Activated CD8-positive, alpha-beta memory T cell treated with anti-CD3 and anti-CD28 coated beads, Interleukin-2, amount 50 U/mL, for 1 hour (primary cell): ENCODE data around the gene SPPL2B.

ENCODE experiments used
- DNase-seq: peaks from one replicate; pipeline ENCODE4 v3.0.0-alpha.2; 2020; ENCODE audit errors: extremely low read depth

The SPPL2B gene

DNA sequence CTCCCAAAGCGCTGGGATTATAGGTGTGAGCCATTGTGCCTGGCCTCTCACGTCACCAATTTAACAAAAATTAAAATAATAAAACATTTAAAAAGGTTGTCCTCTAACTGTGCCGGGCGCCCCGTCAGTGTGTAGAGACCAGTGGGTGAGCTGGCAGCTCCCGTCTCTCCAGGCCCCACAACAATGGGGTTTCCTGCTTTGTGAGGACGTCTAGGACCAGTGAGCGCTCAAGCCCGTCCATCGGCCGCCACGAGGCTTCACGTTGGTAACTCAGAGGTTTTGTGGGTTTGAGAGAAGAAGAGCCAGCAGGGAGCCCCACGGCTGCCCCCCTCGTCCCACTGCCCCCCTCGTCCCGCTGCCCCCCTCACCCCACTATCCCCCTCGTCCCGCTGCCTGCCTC is 4.8 kb upstream of the SPPL2B start:
- no peak for DNase-seq

DNA sequence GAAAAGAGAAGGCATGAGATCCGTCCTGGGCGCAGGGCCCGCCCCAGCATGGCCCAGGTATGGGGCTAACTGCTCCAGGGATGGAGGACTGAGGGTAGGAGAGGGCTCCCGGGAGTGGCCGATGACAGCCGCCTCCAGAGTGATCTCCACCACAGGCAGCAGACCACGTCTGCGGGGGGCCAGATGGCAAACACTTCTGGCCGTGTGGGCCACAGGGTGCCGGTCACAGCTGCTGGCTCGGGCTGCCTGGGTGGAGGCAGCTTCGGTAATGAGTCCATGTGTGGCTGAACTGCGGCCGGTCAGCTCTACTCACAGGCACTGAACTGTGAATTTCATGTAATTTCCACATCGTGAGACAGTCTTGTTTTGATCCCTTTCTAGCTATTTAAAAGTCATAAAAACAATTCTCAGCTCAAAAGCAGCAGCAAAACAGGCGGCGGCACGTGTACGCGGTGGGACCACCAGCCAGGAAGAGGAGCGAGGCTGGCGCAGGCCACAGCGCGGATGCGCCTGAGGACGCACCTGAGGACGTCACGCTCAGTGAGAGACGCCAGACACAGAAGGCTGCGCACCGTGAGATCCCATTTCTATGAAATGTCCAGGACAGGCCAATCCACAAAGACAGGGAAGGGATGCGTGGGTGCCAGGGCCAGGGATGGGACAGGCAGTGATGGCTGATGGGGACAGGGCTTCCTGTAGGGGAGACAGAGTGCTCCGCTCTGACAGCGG is 4.1 kb upstream of the SPPL2B start:
- DNase-seq, result no peak

DNA sequence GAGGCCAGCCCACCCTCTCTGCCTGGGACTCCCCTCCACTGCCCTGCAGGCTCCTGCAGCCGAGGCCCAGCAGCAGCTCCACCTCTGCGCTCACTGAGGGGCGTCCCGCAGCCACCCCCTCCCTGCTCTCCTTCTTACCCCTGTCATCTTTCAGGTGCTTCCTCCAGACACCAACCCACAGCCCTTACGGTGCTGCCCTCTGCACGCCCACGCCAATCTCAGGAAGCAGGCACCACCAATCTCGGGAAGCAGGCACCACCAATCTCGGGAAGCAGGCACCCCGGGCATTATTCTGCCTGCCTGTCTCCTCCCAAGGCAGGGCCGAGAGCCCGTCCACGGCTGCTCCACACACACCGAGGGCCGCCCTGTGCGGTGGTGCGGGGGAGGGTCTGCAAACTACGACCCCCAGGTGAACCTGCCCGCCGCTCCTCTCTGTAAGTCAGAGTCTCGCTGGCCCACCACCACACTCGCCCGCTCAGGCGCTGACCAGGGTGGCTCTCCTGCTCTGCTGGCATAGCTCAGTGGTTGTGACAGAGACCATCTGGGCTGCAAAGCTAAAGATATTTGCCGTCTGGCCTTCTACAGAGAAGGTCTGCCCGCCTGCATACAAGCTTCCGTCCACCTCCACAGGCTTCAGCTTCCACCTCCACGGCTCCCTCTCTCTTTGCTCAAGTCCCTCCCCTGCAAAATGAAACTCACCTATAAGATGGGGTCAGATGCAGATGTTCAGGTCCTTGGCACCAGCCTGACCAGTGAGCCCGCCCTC is 3.0 kb upstream of the SPPL2B start:
- no peak for DNase-seq

DNA sequence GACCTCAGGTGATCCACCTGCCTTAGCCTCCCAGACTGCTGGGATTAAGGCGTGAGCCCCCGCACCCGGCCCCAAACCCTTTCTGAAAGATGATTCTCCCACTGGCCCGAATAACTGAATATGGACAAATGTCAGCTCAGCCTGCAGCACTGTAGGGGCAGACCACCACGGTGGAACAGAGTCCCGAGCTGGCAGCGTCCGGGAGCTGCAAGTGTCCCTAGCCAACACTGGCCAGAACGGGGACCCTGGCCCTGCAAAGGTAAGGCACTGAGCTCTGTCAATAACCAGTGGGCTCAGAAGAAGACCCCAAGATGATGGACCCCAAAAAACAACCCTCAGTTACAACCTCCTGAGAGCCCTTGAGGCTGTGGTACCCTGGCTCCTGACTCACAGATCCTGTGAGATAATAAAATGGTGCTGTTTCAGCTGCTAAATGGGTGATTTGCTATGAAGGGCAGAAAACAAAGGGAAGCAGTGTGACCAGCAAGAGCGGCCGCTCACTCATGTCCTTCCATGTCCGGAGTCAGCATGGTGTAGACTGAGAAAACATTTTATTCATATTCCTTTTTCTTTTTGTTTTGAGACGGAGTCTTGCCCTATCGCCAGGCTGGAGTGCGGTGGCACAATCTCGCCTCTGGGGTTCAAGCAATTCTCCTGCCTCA is 1.7 kb upstream of the SPPL2B start:
- DNase-seq, result no peak

DNA sequence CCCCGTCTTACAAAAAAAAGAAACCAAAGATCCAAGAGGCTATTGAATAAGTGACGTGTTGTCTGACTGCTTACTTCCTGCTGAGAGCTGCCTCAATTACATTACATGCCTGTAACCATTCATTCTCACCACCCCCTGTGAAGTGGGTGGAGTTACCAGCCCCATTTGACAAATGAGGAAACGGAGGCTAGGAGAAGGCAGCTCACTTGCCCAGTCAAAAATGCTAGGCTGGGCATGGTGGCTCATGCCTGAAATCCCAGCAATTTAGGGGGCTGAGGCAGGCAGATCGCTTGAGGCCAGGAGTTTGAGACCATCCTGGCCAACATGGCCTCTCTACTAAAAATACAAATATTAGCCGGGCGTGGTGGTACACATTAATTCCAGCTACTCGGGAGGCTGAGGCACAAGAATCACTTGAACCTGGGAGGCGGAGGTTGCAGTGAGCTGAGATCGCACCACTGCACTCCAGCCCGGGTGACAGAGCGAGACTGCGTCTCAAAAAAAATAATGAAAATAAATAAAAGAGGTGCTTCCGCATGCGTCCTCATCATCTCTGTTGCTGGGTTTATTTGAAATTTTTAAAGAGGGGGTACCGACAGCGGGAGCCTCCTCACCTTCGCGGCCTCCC is 597 bp upstream of the SPPL2B start:
- no peak for DNase-seq

DNA sequence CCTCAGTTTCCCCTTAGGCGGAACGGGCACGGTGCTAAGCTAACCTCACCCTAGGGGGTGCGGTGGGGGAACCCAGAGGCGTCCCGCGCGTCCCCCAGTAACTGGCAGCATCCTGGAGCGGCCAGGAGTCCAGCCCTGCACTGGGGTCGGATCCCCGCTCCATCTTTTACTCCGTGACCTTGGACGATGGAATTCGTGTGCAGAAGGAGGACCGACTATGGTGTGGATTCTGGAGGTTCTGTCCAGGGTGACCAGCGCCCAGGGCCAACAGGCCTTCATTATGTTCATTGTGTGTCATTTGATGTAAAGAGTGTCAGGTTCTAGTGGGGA is 630 bp downstream of the SPPL2B start:
- no peak for DNase-seq

DNA sequence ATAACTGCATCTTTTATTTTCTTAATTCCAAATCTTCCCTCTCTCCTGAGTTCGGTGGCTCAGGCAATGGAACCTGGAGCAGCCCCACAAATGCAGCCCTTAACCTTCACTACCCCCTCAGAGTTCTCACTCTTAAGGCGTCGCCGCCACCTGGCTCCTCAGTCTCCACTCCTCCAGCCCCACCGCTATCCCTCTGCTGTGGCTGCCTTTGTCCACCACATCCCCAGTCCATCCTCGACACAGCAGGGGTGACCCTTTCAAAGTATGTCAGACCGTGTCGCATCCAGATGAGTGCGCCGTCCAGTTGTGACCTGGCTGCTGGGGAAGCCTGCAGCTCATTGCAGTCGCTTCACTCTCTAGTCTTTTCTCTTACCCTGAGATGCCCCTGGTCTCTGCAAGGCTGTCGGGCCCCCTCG is 1.0 kb downstream of the SPPL2B start:
- DNase-seq, result no peak

DNA sequence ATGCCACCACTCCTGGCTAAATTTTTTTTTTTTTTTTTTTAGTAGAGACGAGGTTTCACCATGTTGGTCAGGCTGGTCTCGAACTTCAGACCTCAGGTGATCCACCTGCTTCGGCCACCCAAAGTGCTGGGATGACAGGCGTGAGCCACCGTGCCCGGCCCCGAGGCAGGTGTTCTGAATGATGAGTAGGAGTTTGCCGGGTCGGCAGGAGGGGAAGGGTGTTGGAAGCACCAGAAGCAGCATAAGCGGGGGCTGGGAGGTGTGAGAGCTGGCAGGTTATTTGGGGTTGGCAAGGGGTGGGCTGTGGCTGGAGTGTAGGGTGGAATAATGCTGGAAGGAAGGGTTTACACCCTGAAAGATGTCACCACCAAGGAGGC is 1.8 kb downstream of the SPPL2B start:
- DNase-seq, result no peak

DNA sequence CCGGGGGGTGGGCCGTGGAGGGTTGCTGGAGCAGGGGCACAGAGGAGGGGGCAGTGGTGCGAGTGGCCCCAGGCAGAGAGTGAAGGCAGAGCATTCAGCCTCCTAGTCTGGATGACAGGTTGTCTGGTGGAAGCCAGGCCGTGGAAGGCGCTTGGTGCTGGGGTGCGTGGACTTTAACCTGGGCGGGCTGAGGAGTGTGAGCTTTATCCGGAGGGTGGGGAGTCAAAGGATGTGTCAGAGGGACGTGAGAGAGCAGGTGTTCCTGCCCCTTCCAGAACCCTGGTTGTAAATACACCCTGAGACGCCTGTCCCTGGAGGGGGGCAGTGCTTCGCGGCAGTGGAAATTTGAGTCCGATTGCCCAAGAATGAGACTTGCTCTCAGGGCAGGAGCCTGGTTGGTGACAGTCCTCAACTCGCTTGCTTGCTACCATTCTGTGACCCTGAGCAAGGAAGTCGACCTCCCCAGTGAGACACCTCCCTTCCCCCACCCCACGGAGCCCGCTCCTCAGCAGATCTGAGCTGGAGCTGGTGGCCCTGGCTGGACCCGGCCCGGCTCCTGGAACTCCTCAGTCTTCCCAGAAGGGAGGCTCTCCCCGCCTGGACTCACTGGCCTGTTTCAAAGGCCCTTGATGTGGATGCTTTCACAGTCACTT is 2.3 kb downstream of the SPPL2B start:
- DNase-seq, result no peak

DNA sequence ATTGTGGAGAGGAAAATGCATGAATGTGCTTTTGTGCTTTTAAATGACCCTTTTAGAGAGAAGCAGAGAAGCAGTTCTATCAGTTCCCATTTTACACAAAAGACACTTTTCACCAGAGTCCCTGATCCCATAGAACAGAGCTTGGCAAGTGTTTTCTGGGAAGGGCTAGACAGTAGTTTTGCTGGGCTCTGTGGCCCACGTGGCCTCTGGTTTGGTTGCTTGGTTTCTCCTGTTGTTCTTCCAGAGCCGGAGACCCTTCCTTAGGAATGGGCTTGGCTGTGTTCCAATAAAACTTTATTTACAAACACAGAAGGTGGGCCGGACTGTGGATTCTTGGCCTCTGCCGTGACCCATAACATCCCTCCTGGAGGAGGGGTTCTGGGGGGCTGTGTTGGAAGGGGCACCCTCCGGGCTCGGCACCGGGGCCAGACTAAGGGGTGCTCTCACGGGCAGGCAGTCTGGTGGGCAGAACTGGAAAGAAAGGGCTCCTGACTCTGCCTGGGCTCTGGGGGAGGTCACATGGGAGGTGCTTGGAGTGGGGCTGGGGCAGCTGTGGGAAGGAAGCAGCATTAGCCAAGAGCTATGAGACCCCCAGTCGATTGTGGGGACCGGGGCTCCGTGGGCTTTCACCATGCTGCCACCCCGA is 3.2 kb downstream of the SPPL2B start:
- no peak for DNase-seq

DNA sequence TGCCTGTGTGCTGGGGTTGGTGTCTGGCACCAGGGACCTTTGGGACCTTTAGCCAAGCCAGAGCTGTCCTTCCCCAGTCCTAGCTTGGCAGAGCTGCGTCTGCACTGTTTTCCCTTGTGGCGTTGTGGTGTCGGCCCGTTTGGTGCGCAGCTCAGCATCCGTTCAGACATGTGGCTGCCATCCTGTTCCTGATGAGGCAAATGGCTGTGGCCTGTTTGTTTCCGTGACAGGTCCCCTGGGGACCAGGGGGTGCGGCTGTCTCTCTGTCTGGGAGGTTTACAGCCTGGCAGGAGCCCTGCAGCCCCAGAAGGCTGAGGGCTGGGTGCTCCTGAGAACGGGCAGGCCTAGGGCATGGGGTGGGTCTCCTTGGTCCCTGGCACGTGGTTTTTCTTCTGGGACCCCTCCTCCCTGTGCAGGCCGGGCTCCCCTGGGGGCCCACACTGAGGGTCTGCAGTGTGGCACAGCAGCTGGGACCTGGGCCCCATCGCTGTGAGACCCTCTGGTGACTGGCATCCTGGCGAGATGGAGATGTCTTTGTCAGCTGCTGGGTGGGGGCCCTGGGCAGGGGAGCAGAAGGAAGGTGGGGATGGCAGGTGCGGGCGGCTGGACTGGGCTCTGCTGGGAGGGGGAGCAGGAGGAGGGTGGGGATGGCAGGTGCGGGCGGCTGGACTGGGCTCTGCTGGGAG is 4.0 kb downstream of the SPPL2B start:
- peak; percentile 40 for DNase-seq

DNA sequence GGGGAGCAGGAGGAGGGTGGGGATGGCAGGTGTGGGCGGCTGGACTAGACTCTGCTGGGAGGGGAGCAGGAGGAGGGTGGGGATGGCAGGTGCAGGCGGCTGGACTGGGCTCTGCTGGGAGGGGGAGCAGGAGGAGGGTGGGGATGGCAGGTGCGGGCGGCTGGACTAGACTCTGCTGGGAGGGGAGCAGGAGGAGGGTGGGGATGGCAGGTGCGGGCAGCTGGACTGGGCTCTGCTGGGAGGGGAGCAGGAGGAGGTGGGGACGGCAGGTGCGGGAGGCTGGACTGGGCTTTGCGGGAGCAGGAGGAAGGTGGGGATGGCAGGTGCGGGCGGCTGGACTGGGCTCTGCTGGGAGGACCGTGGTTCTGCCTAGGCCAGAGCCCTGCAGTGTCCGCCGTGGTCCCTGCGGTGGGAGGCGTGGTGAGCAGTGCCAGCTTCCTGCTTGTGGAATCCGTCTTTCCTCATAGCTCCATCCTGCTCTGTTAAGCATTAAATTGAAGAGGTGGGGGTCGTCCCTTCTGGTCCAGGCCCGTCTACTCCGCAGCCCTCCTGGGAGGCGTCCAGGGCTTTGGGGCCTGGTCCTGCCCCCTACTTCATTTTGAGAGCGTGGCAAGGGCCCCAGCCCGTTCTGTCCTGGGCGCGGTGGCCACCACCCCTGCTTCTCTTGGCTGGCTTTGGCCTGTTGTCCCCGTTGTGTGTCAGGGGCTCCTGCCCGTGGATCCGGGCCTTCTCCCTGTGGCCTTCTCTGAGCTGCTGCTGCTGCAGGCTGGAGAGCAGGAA is 4.7 kb downstream of the SPPL2B start:
- DNase-seq, result no peak

DNA sequence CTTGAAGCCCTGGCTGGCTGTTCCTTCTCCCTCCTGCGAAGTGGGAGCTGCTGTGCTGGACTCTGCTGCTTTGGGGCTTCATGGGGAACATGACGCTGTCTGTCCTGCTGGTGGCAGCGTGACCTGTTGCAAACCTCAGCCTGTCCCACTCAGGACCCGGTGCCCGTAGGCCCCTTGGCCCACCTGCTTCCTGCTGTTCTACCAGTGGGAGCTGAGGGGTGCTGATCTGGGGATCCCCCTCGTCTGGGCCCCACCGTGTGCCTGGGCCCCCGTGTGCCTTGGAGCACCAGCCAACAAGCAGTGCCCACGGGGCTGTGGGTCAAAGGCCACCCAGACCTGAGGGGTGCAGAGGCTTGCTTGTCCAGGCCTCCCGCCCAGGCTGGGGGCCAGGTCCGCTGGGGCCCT is 5.3 kb downstream of the SPPL2B start:
- DNase-seq, result no peak

DNA sequence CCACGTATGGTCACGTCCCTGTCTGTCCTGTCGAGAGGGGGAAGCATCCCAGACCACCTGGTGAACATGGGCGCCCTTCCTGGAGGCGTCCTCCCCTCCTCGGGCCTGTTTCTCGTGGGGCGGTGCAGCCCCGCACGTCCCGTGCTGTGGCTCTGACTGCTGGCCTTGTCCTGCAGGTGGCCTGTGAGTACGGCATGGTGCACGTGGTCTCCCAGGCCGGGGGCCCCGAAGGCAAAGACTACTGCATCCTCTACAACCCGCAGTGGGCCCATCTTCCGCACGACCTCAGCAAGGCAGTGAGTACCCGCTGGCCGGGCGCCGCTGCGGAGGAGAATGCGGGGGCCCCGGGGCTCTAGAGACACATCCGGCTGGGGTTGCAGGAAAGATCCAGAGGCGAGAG is 5.9 kb downstream of the SPPL2B start:
- DNase-seq, result no peak

DNA sequence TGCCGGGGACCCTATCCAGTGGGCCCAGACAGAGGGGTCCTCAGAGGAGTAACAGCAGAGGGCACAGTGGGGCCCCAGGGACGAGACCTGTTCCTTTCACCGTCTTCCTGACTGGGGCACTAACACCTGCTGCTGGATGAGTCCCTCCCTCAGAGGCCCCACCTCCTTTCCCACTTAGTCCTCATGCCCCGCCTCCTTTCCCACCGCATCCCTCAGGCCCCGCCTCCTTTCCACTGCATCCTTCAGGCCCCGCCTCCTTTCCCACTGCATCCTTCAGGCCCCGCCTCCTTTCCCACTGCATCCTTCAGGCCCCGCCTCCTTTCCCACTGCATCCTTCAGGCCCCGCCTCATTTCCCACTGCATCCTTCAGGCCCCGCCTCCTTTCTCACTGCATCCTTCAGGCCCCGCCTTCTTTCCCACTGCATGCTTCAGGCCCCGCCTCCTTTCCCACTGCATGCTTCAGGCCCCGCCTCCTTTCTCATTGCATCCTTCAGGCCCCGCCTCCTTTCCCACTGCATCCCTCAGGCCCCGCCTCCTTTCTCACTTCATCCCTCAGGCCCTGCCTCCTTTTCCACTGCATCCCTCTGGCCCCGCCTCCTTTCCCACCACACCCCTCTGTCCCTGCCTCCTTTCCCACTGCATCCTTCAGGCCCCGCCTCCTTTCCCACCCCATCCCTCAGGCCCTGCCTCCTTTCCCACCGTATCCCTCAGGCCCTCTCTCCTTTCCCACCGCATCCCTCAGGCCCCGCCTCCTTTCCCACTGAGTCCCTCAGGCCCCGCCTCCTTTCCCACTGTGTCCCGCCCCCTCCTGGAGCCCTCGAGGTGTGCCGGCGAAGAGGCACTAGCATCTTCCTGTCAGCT is 6.7 kb downstream of the SPPL2B start:
- no peak for DNase-seq

DNA sequence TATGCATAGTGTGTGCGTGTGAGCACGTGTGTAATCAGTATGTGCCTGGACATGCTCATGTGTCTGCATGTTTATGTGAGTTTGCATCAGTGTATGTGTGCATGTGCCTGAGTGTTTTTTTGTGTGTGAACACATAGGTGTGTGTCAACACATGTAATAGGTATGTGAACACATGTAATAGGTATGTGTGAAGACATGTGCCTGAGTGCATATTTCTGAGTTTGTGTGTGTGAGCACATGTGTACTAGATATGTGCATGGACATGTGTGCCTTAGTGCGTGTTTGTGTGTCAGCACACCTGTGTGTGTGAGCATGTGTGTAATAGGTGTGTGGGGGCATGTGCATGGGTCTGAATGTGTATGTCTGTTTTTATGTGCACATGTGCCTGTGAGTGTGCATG is 7.4 kb downstream of the SPPL2B start:
- DNase-seq, result no peak

DNA sequence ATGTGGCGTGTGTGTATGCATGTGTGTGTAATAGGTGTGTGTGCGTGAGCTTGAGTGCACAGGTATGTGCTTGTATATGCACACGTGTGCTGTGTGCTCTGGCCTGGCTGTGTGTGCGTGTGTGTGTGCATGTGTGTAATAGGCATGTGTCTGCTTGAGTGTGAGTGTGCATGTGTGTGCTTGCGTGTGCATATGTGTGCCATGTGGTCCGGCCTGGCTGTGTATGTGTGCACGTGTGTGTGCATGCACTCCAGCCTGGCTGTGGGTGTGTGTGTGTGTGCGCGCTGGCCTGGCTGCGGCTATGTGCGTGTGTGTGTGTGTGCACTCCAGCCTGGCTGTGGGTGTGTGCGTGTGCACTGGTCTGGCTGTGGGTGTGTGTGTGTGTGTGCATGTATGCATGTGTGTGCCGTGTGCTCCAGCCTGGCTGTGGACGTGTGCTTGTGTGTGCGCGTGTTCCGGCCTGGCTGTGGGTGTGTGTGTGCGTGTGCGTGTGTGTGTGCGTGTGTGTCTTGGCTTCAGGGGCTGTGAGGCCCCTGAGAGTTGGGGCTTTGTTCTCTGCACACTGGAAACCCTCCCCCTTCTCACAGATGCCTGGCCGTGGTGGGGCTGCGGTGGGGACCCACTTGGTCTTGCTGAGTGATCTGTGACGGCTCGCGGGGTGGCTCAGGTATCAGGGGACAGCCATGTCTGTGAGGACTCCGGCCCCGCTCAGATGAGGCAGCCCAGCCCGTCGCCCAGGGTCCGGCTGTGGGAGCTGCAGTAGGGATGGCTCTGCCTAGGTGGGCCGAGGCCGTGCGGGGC is 8.2 kb downstream of the SPPL2B start:
- no peak for DNase-seq

DNA sequence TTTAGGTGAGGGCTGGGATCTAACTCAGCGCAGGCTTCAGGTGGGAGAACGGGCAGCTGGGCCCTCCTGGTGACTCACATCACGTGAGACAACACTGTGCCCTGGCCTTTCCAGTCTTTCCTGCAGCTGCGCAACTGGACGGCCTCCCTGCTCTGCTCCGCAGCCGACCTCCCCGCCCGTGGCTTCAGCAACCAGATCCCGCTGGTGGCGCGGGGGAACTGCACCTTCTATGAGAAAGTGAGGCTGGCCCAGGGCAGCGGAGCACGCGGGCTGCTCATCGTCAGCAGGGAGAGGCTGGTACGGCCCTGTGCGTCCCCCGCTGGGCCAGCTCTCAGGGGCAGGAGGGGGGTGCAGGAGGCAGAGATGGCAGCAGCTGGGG is 8.8 kb downstream of the SPPL2B start:
- DNase-seq, result no peak
